GM21447 (cell line): Measurements from ENCODE around the gene PRSS33.

ENCODE experiments used
- ATAC-seq: cut with Tn5 transposase; IDR thresholded peaks from one replicate; pipeline ENCODE4 v1.9.1; 2021; ENCODE audit not compliant: unreplicated experiment

The PRSS33 gene

DNA sequence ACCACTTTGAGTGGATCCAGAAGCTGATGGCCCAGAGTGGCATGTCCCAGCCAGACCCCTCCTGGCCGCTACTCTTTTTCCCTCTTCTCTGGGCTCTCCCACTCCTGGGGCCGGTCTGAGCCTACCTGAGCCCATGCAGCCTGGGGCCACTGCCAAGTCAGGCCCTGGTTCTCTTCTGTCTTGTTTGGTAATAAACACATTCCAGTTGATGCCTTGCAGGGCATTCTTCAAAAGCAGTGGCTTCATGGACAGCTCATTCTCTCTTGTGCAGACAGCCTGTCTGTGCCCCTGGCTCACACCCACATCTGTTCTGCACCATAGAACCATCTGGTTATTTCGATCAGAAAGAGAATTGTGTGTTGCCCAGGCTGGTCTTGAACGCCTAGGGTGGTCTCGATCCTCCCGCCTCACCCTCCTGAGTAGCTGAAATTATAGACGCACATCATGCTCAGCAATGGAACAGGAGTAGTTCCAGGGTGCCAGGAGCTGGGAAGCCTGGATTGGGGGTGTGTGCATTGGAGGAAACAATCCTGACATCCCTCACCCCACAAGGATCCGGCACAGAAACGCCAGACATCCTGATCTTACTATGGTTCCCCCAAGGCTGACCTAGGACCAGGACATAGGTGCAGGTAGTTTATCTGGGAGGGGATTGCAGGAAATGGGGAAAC, 34.3 kb upstream of the PRSS33 start:
- no peak for ATAC-seq

DNA sequence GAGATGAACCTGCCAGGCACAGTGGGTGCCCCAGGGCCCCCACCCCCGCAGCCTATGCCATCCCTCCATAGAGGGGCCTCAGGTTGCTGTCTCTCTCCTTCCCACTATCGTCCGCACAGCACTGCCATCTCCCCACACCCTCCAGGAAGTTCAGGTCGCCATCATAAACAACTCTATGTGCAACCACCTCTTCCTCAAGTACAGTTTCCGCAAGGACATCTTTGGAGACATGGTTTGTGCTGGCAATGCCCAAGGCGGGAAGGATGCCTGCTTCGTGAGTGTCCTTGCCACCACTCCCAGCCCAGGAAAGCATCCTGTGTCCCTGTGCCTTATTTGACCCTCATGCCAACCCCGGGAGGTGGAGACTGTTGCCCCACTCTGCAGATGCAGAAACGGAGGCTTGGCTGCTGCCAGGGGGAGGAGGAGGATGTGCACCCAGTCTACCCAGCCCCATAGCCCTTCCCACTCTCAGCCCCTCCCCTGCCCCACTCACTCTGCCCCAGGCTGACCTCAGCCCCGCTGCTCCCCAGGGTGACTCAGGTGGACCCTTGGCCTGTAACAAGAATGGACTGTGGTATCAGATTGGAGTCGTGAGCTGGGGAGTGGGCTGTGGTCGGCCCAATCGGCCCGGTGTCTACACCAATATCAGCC, 33.6 kb upstream of the PRSS33 start:
- ATAC-seq: no peak

DNA sequence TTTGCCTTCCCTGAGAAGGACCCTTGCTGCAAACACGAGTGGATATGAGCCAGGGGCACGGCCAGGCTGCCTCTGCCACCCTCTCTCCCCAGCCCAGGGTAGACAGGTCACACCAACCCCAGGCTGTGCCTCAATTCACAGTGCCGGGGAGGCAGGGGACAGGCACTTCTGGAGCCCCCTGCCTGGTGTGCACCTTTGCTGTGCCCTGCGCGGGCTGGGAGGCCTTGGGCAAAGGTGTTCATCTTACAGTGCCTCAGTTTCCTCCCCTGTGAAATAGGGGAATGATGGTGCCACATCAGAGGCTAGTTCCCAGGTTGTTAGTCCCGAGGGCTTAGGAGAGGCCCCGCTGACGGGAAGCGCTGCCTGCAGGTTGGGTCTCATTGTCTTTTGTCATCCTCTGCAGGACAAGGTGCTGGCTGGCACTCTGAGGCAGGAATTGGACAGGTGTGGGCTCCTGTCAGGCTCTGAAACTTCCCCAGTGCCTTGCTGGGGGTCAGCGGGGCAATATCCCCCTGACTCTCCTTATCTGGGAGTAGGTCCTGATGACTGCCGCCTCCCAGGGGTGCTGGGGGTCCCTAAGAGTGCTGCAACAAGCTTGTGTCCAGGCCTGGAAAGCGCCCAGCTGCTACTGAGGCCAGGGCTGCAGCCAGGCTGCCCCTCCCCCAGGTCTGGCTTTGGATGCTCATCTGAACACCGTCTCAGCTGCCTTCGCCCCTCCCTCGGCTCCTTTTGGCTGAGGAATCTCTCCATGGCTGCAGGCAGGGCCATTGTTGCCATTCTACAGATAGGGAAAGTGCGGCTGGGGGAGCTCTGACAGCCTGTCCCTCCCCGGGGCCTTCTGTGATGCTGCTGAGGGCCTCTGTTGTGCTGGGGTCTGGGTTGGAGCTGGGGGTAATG, 32.8 kb upstream of the PRSS33 start:
- ATAC-seq: no peak

DNA sequence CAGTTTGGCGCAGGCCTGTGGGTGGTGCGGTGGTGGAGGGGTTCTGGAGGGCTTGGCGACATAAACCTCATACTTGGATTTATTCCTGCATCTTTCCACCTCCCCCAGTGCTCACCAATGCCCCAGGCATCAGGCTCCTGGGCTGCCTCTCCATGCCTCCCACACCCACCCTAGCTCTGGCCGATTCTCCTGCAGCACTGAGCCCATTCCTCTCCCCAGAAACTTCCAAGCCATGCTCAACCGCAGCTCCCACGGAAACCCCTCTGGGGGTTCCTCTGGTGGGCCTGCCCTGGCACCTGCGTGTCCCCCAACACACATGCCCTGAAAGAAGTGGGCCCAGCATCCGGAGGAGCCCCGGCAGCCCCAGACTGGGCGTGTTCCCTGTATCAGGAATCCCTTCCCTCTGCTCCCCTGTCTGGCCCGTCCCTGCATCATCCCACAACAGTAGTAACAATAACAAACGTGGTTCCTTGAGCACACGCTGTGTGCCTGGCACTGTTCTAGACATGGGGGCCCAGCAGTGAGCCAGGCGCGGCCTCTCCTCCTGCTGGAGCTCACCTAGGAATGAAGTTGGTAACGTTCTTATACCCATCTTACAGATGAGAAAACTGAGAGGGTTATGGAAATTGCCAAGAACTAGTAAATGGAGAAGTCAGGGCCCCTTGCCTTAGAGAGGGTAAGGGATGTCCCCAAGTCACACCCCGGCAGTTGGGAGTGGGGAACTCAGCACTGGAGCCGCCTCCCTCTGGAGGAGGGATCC, 32.0 kb upstream of the PRSS33 start:
- ATAC-seq: no peak

DNA sequence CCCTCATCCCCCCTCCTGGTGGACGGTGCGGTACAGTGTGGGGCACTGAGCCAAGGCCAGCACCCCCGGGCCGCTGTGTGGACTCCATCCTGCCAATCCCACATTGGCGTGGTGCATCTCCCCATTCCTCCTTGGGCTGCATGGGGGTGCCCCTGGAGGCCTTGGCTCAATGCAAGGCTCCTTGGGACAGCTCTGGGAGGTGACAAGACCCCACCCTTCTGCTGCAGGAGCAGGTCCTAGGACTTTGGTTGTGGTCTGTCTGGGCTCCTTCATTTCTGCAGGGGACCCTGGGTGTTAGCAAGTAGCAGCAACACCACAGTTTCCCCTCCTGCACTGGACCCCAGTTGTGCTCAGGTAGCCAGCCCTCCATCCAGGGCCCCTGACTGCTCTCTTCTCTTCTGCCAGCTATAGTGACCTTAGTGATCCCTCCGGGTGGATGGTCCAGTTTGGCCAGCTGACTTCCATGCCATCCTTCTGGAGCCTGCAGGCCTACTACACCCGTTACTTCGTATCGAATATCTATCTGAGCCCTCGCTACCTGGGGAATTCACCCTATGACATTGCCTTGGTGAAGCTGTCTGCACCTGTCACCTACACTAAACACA, 31.0 kb upstream of the PRSS33 start:
- no peak for ATAC-seq

DNA sequence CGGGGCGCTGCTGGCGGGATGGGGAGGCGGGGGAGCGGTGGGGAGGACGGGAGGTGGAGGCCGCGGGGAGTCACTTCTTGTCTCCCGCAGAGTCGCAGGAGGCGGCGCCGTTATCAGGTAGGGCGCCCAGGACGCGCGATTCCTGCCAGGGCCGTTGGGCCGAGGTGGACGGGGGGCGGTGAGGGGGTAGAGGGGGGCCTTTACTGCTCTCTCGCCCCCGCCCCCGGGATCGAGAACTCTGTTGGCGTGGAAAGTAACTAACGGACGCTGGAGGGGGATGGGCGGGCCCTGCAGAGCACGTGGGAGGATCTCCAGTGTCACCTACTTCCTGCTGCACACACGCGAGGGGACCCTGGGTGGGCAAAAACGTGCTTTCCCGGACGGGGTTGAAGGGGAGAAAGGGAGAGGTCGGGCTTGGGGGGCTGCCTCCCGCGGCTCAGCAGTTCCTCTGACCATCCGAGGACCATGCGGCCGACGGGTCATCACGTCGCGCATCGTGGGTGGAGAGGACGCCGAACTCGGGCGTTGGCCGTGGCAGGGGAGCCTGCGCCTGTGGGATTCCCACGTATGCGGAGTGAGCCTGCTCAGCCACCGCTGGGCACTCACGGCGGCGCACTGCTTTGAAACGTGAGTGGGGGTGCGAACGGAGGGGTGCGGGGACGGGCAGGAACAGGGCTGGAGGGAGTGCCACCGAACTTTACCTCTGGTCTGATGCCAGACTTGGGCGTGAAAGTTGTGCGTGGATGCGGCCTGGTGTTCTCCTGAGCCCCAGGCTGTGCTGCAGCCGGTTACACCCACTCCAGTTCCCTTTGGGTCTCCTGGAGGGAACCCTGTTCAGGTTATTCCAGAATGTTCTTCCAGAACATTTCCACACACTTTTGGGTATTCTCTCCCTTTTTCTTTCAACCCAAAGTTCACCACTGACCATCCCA, 30.2 kb upstream of the PRSS33 start:
- ATAC-seq: no peak

DNA sequence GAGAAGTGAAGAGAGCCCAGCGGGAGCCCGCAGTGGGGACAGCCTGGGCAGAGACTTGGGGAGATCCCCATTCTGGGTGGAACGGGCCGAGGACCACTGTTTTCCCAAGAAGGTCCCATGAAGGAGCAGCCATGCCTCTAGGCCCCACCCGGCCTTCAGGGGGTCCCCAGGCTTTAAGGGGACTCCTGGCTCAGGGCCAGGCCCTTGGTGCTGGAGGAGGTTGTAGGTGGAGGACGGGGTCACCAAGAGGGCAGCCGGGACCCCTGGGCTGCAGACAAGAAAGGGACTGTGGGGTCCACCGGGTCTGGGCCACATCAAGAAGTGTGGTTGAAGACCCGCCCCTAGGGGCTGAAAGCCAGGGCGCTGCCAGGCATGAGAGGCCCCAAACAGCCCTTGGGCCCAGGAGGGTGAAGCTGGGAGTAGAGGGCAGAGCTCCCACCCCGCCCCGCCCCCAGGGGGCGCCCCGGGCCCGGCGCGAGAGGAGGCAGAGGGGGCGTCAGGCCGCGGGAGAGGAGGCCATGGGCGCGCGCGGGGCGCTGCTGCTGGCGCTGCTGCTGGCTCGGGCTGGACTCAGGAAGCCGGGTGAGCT, 29.5 kb upstream of the PRSS33 start, which contains the start of gene PRSS21:
Gene PRSS21, plus strand, starts transcription at position 487 of the 589 bp plus-strand sequence. Its CDS starts 32 bp downstream, at position 519.
- ATAC-seq: no peak

DNA sequence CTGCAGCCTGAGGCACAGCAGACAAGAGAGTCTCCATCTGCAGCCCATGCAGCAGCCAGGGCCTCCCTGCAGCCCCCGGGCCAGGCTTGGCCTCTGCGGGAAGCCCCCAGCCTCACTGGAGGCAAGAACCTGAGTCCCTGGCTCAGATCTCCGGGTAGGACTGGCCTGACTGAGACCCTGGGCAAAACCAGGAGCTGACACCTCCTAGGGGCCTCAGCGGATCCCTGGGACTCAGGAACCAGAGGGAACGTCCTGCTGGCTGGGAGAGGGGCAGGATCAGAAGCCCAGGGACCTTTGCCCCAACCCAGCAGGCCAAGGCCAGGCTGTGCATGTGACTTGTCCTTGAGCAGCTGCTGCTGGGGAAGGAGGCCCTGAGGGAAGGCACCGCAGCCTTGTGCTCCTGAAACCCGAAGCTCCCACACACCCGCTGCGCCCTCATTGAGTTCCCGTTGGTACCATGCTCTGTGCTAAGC, 28.0 kb upstream of the PRSS33 start:
- no peak for ATAC-seq

DNA sequence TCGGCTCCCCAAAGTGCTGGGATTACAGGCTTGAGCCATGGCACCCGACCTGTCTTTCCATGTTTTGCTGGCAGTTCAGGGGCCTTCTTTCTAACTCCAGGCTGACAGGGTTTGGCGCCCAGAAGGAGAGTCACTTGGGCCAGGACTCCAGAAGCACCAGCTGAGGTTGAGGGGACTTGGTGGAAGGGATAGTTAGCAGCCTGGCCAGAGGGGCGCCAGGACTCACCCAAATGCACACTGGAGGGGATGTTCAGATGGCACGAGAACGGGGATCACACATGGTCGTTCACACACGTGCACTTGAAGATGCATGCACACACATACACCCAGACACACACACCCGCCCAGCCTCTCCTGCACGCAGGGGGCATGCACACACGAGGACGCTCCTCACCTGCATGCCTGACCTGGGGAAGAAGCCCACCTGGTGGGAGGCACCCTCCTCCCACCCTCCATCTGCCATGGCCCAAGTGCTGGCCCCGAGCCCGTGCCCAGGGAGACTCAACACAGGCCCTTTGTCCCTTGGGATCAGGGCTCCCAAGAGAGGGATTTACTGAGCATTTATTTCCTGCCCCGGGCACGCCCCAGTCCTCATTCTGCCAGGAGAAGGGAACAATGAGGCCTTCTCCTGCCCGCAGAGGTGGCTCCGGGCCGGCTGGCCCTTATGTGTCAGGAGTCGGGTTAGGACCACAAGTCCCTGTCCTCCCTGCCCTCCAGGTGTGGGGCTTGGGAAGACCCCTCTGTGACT, 27.4 kb upstream of the PRSS33 start:
- no peak for ATAC-seq

DNA sequence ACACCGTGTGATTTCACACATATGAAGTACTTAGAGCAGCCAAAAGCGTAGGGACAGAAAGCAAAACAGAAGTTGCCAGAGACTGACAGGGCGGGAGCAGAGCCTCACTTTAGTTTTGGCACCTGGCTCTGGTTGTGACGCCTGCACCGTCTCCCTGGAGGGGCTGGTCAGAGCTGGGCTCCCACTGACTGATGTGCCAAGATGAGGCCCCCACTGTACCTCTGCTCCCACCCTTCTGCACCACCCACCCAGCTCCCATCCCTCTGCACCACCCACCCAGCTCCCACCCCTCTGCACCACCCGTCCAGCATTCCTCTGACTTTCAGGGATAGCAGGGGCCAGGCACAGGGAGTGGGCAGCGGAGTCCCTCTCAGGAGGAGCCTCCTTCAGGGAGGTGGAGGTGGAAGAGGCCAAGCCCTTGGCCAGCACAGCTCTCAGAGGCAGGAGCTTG, 26.4 kb upstream of the PRSS33 start:
- ATAC-seq: no peak

DNA sequence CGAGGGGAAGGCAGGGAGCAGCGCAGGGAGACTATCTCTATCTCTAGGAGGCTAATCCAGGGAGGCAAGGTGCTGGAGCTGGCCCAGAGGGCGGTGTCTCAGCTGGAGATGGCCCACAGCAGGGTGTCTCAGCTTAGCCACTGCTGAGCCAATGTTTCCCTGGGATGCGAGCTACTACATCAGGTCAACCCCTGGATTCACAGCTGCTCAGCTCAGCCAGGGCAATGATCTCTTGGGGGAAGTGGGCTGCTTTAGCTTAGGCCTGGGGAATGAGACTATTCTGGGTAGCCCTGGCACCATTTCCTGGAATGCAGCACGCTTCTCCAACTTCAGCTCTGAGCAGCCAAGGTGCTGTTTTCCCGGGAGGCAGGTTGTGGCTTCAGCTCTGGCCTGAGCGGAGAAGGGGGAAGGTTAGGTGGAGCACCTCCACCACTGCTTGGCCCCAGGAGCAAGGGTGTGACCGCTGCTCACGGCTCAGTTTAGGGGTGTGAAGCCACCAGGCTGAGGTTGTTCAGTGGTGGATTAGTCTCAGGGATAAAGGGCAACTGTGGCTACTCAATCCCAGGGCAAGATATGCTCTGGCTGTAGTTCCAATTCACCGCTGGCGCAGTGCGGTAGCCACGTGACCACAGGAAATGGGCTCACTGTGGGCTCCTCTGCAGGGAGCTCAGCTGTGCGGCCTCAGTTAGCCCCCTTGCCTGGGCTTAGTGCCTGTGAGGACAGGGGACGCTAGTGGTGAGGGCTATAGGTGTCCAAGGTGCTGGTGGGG, 24.5 kb upstream of the PRSS33 start:
- ATAC-seq: no peak

DNA sequence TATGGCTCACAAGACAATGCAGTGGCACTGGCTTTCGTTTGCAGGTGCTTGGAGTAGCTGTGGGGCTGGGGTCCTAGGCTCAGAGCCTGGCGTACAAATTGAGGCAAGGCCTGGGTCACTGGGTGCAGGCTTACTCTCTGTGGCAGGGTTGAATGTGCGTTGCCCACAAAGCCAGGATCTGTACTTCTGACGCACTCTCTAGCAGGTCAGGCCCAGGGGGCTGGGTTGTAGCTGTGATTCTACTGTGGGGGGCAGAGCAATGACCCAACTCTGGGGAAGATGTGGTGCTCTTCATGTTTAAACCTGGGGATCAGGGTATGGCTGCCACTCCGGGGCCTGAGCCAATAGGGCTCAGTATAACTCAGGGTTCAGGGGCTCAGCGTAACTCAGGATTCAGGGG, 23.3 kb upstream of the PRSS33 start:
- no peak for ATAC-seq

DNA sequence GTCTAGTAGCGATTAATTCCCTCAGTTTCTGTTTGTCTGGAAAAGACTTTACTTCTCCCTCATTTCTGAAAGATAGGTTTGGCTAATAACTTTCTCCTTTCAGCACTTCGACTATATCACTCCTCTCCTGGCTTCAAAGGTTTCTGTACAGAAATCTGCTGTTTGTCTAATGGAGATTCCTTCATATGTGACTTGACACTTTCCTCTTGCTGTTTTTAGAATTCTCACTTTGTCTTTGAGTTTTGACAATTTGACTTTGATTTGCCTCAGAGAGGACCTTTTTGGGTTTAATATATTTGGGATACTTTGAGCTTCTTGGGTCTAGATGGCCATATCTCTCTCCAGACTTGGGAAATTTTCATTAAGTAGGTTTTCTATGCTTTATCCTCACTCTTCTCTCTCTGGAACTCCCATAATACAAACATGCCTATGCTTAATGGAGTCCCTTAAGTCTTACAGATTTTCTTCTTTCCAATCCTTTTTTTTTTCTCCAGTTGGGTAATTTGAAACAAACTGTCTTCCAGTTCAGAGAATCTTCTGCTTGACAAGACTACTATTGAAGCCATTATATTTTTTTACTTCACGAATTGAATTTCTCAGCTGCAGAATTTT, 21.9 kb upstream of the PRSS33 start:
- no peak for ATAC-seq

DNA sequence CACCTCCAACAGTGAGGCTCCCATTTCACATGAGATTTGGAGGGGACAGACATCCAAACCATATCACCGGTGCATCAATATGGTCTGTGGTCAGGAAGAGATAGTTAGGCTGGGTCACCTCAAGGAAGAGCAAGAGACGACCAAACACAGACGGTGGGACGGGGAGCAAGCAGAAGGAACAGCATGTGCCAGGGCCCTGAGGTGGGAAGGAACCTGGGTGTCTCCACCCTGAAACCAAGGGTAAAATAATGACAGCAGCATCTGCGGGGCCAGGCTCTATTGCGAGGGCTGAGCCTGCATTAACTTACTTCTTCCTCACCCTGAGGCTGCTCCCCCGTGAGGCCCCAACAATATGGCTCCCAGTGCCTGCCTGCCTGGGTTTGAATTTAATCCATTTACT, 20.8 kb upstream of the PRSS33 start:
- no peak for ATAC-seq

DNA sequence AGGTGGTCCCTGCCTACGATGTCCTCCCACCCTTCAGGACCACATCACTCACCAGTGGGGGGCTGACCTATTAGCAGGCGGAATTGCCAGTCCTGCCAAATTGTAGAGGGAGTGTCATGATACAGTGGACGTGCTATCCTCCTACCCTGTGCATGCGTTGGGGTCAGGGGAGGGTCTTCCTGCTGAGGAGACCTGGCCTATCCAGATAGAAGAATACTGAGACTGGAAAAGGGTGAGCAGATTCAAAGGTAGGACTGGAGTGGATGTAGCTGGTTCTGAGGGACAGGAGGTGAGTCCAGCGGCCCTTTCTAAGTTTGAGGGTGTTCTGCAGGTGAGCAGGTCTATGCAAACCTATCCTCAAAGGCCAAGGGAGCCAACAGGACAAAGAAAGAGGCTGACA, 18.9 kb upstream of the PRSS33 start:
- ATAC-seq: no peak

DNA sequence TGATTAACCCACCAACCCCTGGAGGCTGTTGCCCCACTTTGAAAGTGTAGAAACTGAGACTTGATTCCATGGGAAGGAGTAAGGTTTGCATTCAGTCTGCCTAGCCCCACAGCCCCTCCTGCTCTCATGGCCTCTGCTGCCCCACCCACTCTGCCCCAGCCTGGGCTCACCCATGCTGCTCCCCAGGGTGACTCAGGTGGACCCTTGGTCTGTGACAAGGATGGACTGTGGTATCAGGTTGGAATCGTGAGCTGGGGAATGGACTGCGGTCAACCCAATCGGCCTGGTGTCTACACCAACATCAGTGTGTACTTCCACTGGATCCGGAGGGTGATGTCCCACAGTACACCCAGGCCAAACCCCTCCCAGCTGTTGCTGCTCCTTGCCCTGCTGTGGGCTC, 17.4 kb upstream of the PRSS33 start:
- no peak for ATAC-seq

DNA sequence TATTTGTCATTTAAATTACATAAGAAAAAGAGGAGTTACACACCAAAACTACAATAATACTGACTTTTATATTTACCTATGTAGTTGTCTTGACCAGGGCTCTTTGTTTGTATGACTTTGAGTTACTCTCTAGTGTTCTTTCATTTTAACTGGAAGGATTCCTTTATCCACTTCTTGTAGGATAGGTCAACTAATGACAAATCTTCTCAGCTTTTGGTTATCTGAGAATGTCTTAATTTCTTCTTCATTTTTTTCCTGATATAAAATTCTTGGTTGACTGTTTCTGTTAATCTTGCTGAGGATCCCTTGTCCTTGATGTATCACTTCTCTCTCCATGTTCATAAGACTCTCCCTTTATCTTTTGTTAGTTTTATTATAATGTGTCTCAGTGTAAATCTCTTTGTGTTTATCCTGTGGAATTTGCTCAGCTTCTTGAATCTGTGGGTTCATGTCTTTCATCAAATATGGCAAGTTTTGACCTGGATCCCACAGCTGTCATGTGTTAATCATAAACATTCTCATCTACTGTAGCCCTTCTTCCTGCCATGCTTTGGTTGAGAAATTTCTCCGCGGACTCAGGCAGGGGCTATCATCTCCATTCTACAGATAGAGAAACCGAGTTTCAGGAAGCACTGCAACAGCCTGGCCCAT, 16.3 kb upstream of the PRSS33 start:
- no peak for ATAC-seq
